Body of pancreas (tissue), 4 donors: ENCODE measurements around the gene LITAF. TPM values are rescaled to one million over a fixed set of nuclear protein-coding genes. Genes with fewer than 3 reads are reported as not detected.

ENCODE experiments used
- ATAC-seq: fragments of 150-250 bp; one replicate; pipeline ENCODE4 v1.9.1; 2016
- DNase-seq, 4 donors: peaks; one replicate each; pipeline ENCODE4 v3.0.0-alpha.2; 2019
- H3K27ac ChIP-seq, 4 donors: fragments of 200-600 bp; sonication (generic); 1 replicate in 3 of 4; 2 replicates in 1 of 4; pipeline versions ENCODE4 v1.5.1 to v1.6.1; 2016 to 2019; ENCODE audit warnings: mild to moderate bottlenecking in 1 of 4, mixed read lengths in 1 of 4, moderate library complexity in 1 of 4
- H3K27me3 ChIP-seq, 2 donors: fragments of 200-600 bp; sonication (generic); one replicate each; pipeline ENCODE4 v1.6.0; 2016; ENCODE audit warnings: mild to moderate bottlenecking in 1 of 2
- H3K36me3 ChIP-seq, 2 donors: fragments of 200-600 bp; sonication (generic); replicated peaks in 1 of 2; 2 replicates each; pipeline ENCODE4 v1.5.1; 2016; ENCODE audit warnings: low read depth in 2 of 2; ENCODE audit not compliant: insufficient read depth in 1 of 2
- H3K4me1 ChIP-seq: fragments of 200-600 bp; sonication (generic); one replicate; pipeline ENCODE4 v1.6.0; 2016
- H3K4me3 ChIP-seq, 2 donors: fragments of 200-600 bp; sonication (generic); 1 replicate in 1 of 2; 2 replicates in 1 of 2; pipeline ENCODE4 v1.5.1; 2016 to 2019
- H3K9me3 ChIP-seq, 3 donors: fragments of 200-600 bp; sonication (generic); 1 replicate in 2 of 3; 2 replicates in 1 of 3; pipeline ENCODE4 v1.5.1; 2016
- POLR2A ChIP-seq, 3 donors: fragments of 450-650 bp; IDR thresholded peaks; one replicate each; pipeline ENCODE4 v1.6.1; 2016; ENCODE audit warnings: antibody characterized with exemption in 3 of 3, mild to moderate bottlenecking in 2 of 3
- WGBS, 2 donors: methylation state at CpG; one replicate each; pipeline ENCODE4 v1.1.5; 2017; 5-methylcytosine and 5-hydroxymethylcytosine counted together
- intact Hi-C: fragments of 100-400 bp; cut with DNase I; formaldehyde crosslinking; loops from one replicate; pipeline ENCODE4 v1.15.1; 2023
- total RNA-seq, 2 donors: library from RNA; depleted of rRNA; stranded (reverse); fragments of >200 nt; gene quantifications; one replicate each; pipeline ENCODE4 v1.1.0, GENCODE V29; 2016
- TF ChIP-seq, protein P1 (sequence below), 7 experiments: fragments of 450-650 bp in 4 of 7; fragments of 200-600 bp in 3 of 7; sonication (generic) in 3 of 7; IDR thresholded peaks; one replicate each; pipeline ENCODE4 v1.5.1; 2016 to 2019; ENCODE audit warnings: antibody characterized with exemption in 7 of 7

Gene LITAF
- total RNA-seq, 2 donors from 2014 or later = 24.9 to 25.7 TPM

DNA sequence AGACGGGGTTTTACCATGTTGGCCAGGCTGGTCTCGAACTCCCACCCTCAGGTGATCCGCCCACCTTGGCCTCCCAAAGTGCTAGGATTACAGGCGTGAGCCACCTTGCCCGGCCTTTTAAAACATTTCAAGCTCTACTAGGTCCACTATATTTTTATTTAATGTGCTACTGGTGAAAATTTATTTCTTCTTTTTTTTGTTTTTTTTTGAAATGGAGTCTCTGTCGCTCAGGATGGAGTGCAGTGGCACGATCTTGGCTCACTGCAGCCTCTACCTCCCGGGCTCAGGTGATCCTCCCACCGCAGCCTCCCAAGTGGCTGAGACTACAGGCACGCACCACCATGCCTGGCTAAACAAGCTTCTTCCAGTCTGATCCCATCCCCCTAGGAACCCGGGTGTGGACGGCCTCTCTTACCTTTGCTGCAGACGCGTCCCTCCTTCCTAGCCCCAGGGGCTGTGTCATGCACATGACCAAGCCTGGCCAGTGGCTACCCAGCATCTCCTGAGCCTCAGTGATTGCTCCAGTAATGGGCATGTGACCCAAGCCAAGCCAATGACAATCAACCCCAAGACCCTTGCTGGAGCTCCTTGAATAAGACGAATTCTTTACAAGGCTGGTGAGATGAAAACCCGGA lies 40.1 kb upstream of the LITAF start:
- Histone ChIP-seq H3K36me3 (no peaks in the 10 kb centered on the region), H3K27me3 (no peaks in the 10 kb centered on the region), H3K4me3 (no peak overlapping the region), H3K4me1 (peaks cover 15% of the 10 kb centered on the region), H3K9me3 (no peaks in the 10 kb centered on the region), H3K27ac (no peak overlapping the region)
- no peak for ATAC-seq
- TF ChIP-seq, protein P1, sequence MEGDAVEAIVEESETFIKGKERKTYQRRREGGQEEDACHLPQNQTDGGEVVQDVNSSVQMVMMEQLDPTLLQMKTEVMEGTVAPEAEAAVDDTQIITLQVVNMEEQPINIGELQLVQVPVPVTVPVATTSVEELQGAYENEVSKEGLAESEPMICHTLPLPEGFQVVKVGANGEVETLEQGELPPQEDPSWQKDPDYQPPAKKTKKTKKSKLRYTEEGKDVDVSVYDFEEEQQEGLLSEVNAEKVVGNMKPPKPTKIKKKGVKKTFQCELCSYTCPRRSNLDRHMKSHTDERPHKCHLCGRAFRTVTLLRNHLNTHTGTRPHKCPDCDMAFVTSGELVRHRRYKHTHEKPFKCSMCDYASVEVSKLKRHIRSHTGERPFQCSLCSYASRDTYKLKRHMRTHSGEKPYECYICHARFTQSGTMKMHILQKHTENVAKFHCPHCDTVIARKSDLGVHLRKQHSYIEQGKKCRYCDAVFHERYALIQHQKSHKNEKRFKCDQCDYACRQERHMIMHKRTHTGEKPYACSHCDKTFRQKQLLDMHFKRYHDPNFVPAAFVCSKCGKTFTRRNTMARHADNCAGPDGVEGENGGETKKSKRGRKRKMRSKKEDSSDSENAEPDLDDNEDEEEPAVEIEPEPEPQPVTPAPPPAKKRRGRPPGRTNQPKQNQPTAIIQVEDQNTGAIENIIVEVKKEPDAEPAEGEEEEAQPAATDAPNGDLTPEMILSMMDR (IDR thresholded peaks at IDR 0.05) = no peak
- TF ChIP-seq POLR2A (IDR thresholded peaks at IDR 0.05) = no peak
- DNase-seq = no peak
- intact Hi-C loops = no loop called here
- 84 to 85% methylated on average over 15 to 16 of the region's 16 CpGs for WGBS, 2 donors

DNA sequence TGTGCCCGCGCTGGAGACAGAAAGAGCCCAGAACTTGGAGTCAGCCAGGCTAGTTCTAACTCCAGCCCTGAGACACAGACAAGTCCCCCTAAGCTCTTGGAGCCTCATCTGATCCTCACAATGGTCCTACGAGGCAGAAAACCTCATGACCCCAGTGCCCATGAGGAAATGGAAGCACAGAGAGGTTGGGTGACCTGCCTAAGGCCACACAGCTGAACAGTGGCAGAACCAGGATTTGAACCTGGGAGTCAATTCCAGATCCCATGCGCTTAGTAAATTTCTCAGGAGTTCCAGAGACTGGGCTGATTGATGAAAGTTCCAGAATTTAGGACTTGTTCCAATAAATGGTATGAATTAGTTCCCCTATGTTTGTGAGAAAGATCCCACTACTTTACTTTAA lies 39.0 kb upstream of the LITAF start:
- H3K4me1 ChIP-seq = peaks cover 15% of the 10 kb centered on the region
- H3K27me3 ChIP-seq = no peaks in the 10 kb centered on the region
- DNase-seq (no peak), ATAC-seq (no peak)
- no peak overlapping the region for H3K27ac ChIP-seq
- no peak for TF ChIP-seq POLR2A (IDR thresholded peaks at IDR 0.05)
- TF ChIP-seq, protein P1 (IDR thresholded peaks at IDR 0.05) = no peak
- WGBS, 2 donors = 72 to 84% methylated on average over 4 of the region's 4 CpGs
- H3K4me3 ChIP-seq = no peak overlapping the region
- no peaks in the 10 kb centered on the region for H3K9me3 ChIP-seq
- intact Hi-C loops = no loop called here
- H3K36me3 ChIP-seq = no peaks in the 10 kb centered on the region

DNA sequence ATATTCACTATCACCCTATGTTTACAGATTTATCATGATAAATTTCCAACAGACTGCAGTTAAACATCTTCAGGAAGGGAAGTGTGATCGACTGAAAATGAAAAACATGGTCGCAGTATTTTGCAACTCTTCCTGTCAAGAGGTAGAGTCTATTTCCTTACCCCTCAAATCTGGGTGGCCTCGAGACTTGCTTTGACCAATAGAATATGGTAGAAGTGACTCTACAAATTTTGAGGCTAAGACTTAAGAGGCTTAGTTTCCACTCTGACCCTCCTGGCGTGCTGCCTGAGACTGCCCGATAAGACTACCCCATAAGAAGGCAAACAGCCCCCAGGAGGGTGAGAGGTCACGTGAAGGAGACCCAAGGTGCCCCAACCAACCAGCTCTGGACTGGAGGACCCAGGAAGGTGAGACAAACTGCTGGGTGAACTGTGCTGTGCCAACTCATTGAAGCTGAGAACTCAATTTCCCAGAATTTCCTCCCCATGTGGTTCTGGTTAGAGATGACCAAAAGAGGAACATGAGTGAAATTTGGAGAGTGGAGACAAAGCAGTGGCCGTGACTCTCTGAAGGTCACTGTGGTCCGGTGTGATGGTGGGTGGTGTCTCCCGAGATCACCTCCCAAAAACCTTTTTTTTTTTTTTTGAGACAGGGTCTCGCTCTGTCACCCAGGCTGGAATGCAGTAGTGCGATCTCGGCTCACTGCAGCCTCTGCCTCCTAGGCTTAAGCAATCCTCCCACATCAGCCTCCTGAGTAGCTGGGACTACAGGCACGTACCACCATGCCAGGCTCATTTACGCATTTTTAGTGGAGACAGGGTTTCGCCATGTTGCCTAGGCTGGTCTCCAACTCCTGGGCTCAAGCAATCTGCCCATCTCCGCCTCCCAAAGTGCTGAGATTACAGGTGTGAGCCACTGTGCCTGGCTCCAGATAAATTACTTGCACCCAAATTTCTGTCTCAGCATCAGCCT lies 38.2 kb upstream of the LITAF start:
- Histone ChIP-seq H3K36me3 (no peaks in the 10 kb centered on the region), H3K27ac (peak overlapping the region in 1 of 4 donors; percentile 56), H3K4me1 (peaks cover 10% of the 10 kb centered on the region), H3K9me3 (no peaks in the 10 kb centered on the region), H3K4me3 (no peak overlapping the region), H3K27me3 (no peaks in the 10 kb centered on the region)
- WGBS, 2 donors = 63 to 78% methylated on average over 16 of the region's 16 CpGs
- DNase-seq (no peak), ATAC-seq (no peak)
- intact Hi-C loops = no loop called here
- TF ChIP-seq, protein P1 (IDR thresholded peaks at IDR 0.05) = no peak
- TF ChIP-seq POLR2A (IDR thresholded peaks at IDR 0.05) = no peak

DNA sequence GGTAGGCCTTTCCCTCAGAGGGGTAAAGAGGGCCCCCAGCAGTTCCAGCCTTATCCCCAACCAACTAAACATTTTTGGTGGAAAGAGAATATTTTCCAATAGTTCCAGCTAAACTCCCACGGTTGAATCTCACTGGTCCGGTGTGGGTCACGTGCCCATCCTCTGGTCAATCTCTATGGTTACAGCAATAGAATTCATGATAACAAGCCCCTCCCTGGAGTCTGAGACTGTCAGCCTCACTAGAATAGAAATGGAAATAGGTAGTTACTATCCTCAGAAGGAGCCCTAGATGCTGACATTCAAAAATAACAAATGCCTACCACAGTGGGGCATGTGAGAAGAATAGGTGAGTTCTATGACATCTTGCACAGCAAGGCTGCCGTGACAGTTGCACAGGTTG lies 37.5 kb upstream of the LITAF start:
- ATAC-seq (no peak), DNase-seq (no peak)
- whole genome bisulfite sequencing, 2 donors = 90 to 97% methylated on average over 4 of the region's 4 CpGs
- Histone ChIP-seq H3K36me3 (no peaks in the 10 kb centered on the region), H3K4me3 (no peak overlapping the region), H3K27ac (no peak overlapping the region), H3K9me3 (no peaks in the 10 kb centered on the region), H3K27me3 (no peaks in the 10 kb centered on the region), H3K4me1 (peaks cover 3% of the 10 kb centered on the region)
- intact Hi-C loops = no loop called here
- TF ChIP-seq, protein P1 (IDR thresholded peaks at IDR 0.05) = no peak
- TF ChIP-seq POLR2A (IDR thresholded peaks at IDR 0.05) = no peak
